ENCODE measurements around the gene PTPN9. TPM values are rescaled to one million over a fixed set of nuclear protein-coding genes. Genes with fewer than 3 reads are reported as not detected.

Gene PTPN9
- total RNA-seq, 1 donor from 2014 or later = 29.3 TPM

Small RNA genes lying within 50 kb of the gene (small RNA-seq; reads per million reads assigned to genes)
- gene AC105036.1 = not detected
- not detected for gene AC105036.2

Other genes with a start within 250 kb of the PTPN9 start
- gene COMMD4, start 243.3 kb downstream of the PTPN9 start, total RNA-seq = 17.5 TPM
- 26.2 TPM for gene NEIL1, start 232.3 kb downstream of the PTPN9 start, total RNA-seq
- gene MAN2C1, start 210.7 kb downstream of the PTPN9 start, total RNA-seq = 70.3 TPM
- 34.8 TPM for gene SIN3A, start 127.6 kb downstream of the PTPN9 start, total RNA-seq
- 26.0 TPM for gene SNUPN, start 46.4 kb upstream of the PTPN9 start, total RNA-seq
- gene IMP3, start 60.9 kb upstream of the PTPN9 start, total RNA-seq = 35.9 TPM
- 1.4 TPM for gene SNX33, start 68.6 kb upstream of the PTPN9 start, total RNA-seq
- gene CSPG4, start 133.5 kb upstream of the PTPN9 start, total RNA-seq = 5.5 TPM

Measured in occipital lobe (tissue), 2 donors.